ENCODE data around the gene HOXA9. TPM values are rescaled to one million over a fixed set of nuclear protein-coding genes. Genes with fewer than 3 reads are reported as not detected.
A peak's percentile ranks its signal among the peaks of the same experiment; 100 is the strongest.

Gene HOXA9
- total RNA-seq, 1 donor from 2014 or later, result not detected

GRCh38 chr7:27185013-27185853 lies 19.9 kb upstream of the HOXA9 start, which contains the start of gene HOXA11:
Gene HOXA11, minus strand, starts transcription at chr7:27185232. Its CDS starts 88 bp downstream, at chr7:27185144.
- Mint-ChIP-seq H3K27ac (no peak within 1 kb of the TSS), H3K27me3 (peaks cover 99% of the 10 kb centered on the region), H3K4me3 (ENCODE audit: low read depth) (peak within 1 kb of the TSS; percentile 38), H3K36me3 (ENCODE audit: insufficient read depth) (no peaks in the 10 kb centered on the region), H3K9me3 (ENCODE audit: low read depth) (no peaks in the 10 kb centered on the region), H3K4me1 (ENCODE audit: low read depth) (peaks cover 8% of the 10 kb centered on the region)
- no peak for TF ChIP-seq CTCF (IDR thresholded peaks at IDR 0.05; ENCODE audit: unreplicated experiment)
- no peak for DNase-seq (ENCODE audit: low spot score, unreplicated experiment)

GRCh38 chr7:27184337-27185012 lies 19.1 kb upstream of the HOXA9 start:
- no peak for TF ChIP-seq CTCF (IDR thresholded peaks at IDR 0.05; ENCODE audit: unreplicated experiment)
- Mint-ChIP-seq H3K4me1 (ENCODE audit: low read depth) (peaks cover 11% of the 10 kb centered on the region), H3K36me3 (ENCODE audit: insufficient read depth) (no peaks in the 10 kb centered on the region), H3K4me3 (ENCODE audit: low read depth) (peak overlapping the region; percentile 38), H3K27ac (no peak overlapping the region), H3K27me3 (peaks cover 99% of the 10 kb centered on the region), H3K9me3 (ENCODE audit: low read depth) (no peaks in the 10 kb centered on the region)
- DNase-seq (ENCODE audit: low spot score, unreplicated experiment), result no peak

GRCh38 chr7:27183682-27184336 lies 18.5 kb upstream of the HOXA9 start:
- Mint-ChIP-seq H3K4me1 (ENCODE audit: low read depth) (peaks cover 13% of the 10 kb centered on the region), H3K27ac (no peak overlapping the region), H3K9me3 (ENCODE audit: low read depth) (no peaks in the 10 kb centered on the region), H3K36me3 (ENCODE audit: insufficient read depth) (no peaks in the 10 kb centered on the region), H3K4me3 (ENCODE audit: low read depth) (peak overlapping the region; percentile 38), H3K27me3 (peaks cover 99% of the 10 kb centered on the region)
- DNase-seq (ENCODE audit: low spot score, unreplicated experiment), result no peak
- TF ChIP-seq CTCF (IDR thresholded peaks at IDR 0.05; ENCODE audit: unreplicated experiment), result no peak

GRCh38 chr7:27182861-27183681 lies 17.7 kb upstream of the HOXA9 start:
- peaks cover 9% of the 10 kb centered on the region for H3K4me1 Mint-ChIP-seq (ENCODE audit: low read depth)
- H3K36me3 Mint-ChIP-seq (ENCODE audit: insufficient read depth), result no peaks in the 10 kb centered on the region
- peaks cover 99% of the 10 kb centered on the region for H3K27me3 Mint-ChIP-seq
- H3K9me3 Mint-ChIP-seq (ENCODE audit: low read depth), result no peaks in the 10 kb centered on the region
- no peak overlapping the region for H3K4me3 Mint-ChIP-seq (ENCODE audit: low read depth)
- no peak overlapping the region for H3K27ac Mint-ChIP-seq
- TF ChIP-seq CTCF (IDR thresholded peaks at IDR 0.05; ENCODE audit: unreplicated experiment), result no peak
- no peak for DNase-seq (ENCODE audit: low spot score, unreplicated experiment)

All from progenitor cell of endocrine pancreas (in vitro differentiated cells).